ENCODE data around the gene GLMP.
A peak's percentile ranks its signal among the peaks of the same experiment; 100 is the strongest.
"Not testable (repeated sequence)": the region's sequence is repeated elsewhere in the genome, so short reads cannot be mapped to it uniquely, and the experiment has no call there.

GLMP gene, protein sequence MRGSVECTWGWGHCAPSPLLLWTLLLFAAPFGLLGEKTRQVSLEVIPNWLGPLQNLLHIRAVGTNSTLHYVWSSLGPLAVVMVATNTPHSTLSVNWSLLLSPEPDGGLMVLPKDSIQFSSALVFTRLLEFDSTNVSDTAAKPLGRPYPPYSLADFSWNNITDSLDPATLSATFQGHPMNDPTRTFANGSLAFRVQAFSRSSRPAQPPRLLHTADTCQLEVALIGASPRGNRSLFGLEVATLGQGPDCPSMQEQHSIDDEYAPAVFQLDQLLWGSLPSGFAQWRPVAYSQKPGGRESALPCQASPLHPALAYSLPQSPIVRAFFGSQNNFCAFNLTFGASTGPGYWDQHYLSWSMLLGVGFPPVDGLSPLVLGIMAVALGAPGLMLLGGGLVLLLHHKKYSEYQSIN

DNA sequence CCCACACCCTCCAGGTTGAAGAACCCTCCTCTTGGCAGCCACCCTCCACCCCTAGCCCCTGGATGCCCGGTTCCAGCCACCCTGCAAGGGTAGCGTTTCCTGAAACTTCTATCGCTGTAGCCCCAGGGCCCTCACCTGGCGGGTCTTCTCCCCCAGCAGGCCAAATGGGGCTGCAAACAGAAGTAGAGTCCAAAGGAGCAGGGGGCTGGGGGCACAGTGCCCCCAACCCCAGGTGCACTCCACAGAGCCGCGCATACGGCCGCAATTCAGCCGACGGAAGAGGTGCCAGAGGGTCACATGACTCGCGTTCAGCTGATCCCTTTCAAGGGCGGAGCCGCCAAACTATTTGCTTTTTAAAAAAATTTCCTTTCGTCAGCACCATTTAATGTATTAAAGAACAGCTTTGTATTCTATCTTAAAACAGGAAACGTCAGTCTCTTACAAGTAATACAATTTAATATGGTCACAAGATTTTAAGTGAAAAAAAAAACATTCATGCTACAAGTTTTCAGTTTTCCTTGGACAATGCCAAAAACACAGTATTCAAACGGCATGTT is at the start of gene GLMP:
Gene GLMP (minus strand): TSS at position 289 of the 557 bp plus-strand sequence. CDS start 34 bp downstream, at position 255.
- Histone ChIP-seq H3K4me3 (ENCODE audit: low read depth in 1 of 2, low read length in 2 of 2) (peak within 1 kb of the TSS; percentile 92 to 94), H3K4me1 (ENCODE audit: control insufficient read depth in 1 of 2, insufficient read depth in 2 of 2, low read length in 2 of 2) (peaks cover 22 to 29% of the 10 kb centered on the region in 2 donors), H3K27me3 (ENCODE audit: control insufficient read depth in 1 of 2, insufficient read depth in 2 of 2, low read length in 2 of 2) (no peaks in the 10 kb centered on the region), H3K9ac (ENCODE audit: low read depth in 1 of 2, low read length in 2 of 2) (peak within 1 kb of the TSS; percentile 88 to 92), H3K9me3 (ENCODE audit: control insufficient read depth in 1 of 2, low read length in 2 of 2) (no peaks in the 10 kb centered on the region), H3K36me3 (ENCODE audit: control insufficient read depth in 1 of 2, insufficient read depth in 2 of 2, low read length in 2 of 2) (peaks cover 0 to 6% of the 10 kb centered on the region in 2 donors), H3K27ac (ENCODE audit: low read depth, low read length) (no peak within 1 kb of the TSS)

DNA sequence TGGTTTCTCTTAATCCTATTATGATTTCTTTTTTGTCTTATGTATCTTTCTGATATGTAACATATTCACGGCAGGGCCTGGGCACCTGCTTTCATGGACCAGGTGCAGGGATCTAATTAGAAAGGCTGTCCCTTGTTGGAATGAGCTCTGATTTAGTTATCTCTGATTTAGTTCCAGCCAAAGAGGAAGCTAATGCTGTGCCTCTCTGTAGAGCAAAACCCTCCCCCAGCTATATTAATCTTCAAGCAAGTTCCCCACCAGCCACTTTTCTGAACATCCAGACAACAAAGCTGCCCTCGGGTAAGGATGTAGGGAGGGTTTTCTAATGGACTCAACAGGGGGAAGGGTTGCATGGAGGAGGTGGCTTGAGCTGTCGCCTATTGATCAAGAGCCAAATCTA is 48.9 kb upstream of the GLMP start:
- Histone ChIP-seq H3K4me3 (ENCODE audit: low read depth in 1 of 2, low read length in 2 of 2) (no peak overlapping the region), H3K36me3 (ENCODE audit: control insufficient read depth in 1 of 2, insufficient read depth in 2 of 2, low read length in 2 of 2) (no peaks in the 10 kb centered on the region), H3K27me3 (ENCODE audit: control insufficient read depth in 1 of 2, insufficient read depth in 2 of 2, low read length in 2 of 2) (no peaks in the 10 kb centered on the region), H3K9ac (ENCODE audit: low read depth in 1 of 2, low read length in 2 of 2) (no peak overlapping the region), H3K27ac (ENCODE audit: low read depth, low read length) (no peak overlapping the region), H3K9me3 (ENCODE audit: control insufficient read depth in 1 of 2, low read length in 2 of 2) (no peaks in the 10 kb centered on the region), H3K4me1 (ENCODE audit: control insufficient read depth in 1 of 2, insufficient read depth in 2 of 2, low read length in 2 of 2) (no peaks in the 10 kb centered on the region)

DNA sequence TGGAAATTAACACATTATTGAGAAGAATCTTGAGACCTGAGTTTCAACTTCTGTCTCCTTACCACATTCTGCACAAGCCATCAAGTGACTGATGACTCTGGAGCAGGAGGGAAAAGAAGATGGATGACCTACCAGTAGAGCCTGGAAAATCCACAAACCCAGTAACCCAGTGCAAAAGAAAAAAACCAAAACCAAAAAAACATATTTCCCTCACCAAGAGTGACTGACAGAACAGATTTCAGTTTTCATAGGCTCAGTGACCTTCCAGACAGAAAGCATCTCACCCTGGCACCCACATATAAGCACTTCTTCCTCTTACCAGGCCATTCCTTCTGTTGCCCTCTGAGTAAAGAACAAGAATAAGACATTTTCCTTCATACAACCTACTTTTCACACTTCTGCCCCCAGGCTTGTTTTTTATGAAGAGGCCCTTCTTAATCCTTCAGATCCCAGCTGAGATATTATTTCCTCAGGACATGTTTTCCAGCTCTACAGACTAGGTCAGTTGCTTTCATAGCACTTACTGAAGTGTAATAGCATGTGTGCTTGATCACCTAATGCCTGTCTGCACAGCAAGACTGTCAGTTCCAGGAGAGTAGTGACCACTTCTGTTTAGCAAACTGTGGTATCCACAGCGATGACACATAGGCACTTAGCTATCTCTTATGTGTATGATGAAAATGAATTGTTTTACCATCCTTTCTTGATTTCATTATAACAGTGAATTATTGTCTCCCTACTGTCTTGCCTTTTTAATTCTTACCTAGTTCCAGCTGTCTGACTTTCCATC is 46.9 kb upstream of the GLMP start:
- H3K9ac ChIP-seq (ENCODE audit: low read depth in 1 of 2, low read length in 2 of 2), result no peak overlapping the region

DNA sequence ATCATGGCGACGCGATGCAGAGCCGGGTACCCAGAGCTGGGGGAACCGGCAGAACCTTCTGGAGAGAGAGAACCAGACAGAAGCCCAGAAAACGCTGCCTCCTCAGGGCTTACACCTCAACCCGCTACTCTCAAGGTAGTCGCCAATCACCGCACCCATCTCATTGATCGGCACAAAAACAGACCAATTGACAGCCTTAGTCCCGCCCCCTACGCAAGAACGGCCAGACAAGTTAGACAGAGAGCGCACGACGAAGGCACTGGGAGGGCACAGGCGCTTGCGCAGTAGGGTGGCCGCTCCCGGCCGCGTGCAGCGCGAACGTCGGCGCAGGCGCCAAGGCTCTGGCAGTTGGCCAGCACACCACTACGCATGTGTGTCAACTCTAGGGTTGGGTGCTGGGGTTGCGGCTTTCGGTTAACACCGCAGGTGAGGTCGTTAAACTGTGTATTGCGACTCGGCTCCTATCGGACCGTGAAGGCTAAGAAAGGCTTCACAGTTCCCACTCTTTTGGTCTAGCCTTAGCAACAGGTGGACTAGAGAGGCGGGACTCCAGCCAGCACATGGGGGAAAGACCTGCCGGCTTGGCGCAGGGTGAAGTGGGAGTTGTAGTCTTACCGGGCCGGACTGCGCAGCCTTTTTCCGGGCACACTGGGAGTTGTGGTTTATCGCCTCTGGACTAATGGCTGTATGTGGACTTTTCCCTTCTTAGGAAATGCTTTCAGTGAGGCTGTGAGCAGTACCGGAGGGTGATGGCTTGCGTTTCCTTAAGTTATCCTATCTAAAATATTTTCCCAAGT is 42.9 kb upstream of the GLMP start, which contains the start of the genes CCT3 and TSACC:
Gene CCT3 (minus strand): TSS at position 113 of the 797 bp plus-strand sequence. CDS start 108 bp downstream, at position 5.
Gene TSACC (plus strand): TSS at position 347 of the 797 bp plus-strand sequence. CDS start 1,232 bp downstream, outside the sequence.
- Histone ChIP-seq H3K9ac (ENCODE audit: low read depth in 1 of 2, low read length in 2 of 2) (peak within 1 kb of the TSS; percentile 78 to 80), H3K27me3 (ENCODE audit: control insufficient read depth in 1 of 2, insufficient read depth in 2 of 2, low read length in 2 of 2) (no peaks in the 10 kb centered on the region), H3K9me3 (ENCODE audit: control insufficient read depth in 1 of 2, low read length in 2 of 2) (no peaks in the 10 kb centered on the region), H3K4me3 (ENCODE audit: low read depth in 1 of 2, low read length in 2 of 2) (peak within 1 kb of the TSS; percentile 90), H3K27ac (ENCODE audit: low read depth, low read length) (peak within 1 kb of the TSS; percentile 77), H3K4me1 (ENCODE audit: control insufficient read depth in 1 of 2, insufficient read depth in 2 of 2, low read length in 2 of 2) (peaks cover 11 to 16% of the 10 kb centered on the region in 2 donors), H3K36me3 (ENCODE audit: control insufficient read depth in 1 of 2, insufficient read depth in 2 of 2, low read length in 2 of 2) (peaks cover 12 to 24% of the 10 kb centered on the region in 2 donors)

More for the DNA sequence above, 46.9 kb upstream of the GLMP start:
- no peaks in the 10 kb centered on the region for H3K4me1 ChIP-seq (ENCODE audit: control insufficient read depth in 1 of 2, insufficient read depth in 2 of 2, low read length in 2 of 2)
- no peaks in the 10 kb centered on the region for H3K27me3 ChIP-seq (ENCODE audit: control insufficient read depth in 1 of 2, insufficient read depth in 2 of 2, low read length in 2 of 2)
- H3K4me3 ChIP-seq (ENCODE audit: low read depth in 1 of 2, low read length in 2 of 2), result no peak overlapping the region
- H3K9me3 ChIP-seq (ENCODE audit: control insufficient read depth in 1 of 2, low read length in 2 of 2), result no peaks in the 10 kb centered on the region
- no peak overlapping the region for H3K27ac ChIP-seq (ENCODE audit: low read depth, low read length)
- no peaks in the 10 kb centered on the region for H3K36me3 ChIP-seq (ENCODE audit: control insufficient read depth in 1 of 2, insufficient read depth in 2 of 2, low read length in 2 of 2)

DNA sequence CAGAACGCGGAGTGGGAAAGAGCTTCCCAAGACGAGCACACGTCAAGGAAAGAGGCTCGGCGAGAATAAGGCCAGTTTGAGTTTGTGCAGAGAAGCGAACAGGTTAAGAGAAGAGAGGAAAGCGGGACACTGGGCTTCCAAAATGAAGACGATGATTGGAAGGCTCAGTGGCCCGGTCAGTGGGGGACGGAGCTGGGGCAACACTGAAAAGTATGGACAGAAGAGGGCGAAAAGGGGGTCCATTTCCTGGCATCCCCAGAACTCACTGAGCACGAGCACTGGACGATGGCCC is 42.4 kb upstream of the GLMP start:
- no peaks in the 10 kb centered on the region for H3K9me3 ChIP-seq (ENCODE audit: control insufficient read depth in 1 of 2, low read length in 2 of 2)
- H3K27ac ChIP-seq (ENCODE audit: low read depth, low read length), result peak overlapping the region; percentile 45
- peak overlapping the region; percentile 78 to 80 for H3K9ac ChIP-seq (ENCODE audit: low read depth in 1 of 2, low read length in 2 of 2)
- peak overlapping the region; percentile 90 for H3K4me3 ChIP-seq (ENCODE audit: low read depth in 1 of 2, low read length in 2 of 2)
- H3K27me3 ChIP-seq (ENCODE audit: control insufficient read depth in 1 of 2, insufficient read depth in 2 of 2, low read length in 2 of 2), result no peaks in the 10 kb centered on the region
- H3K36me3 ChIP-seq (ENCODE audit: control insufficient read depth in 1 of 2, insufficient read depth in 2 of 2, low read length in 2 of 2), result peaks cover 13 to 29% of the 10 kb centered on the region in 2 donors
- H3K4me1 ChIP-seq (ENCODE audit: control insufficient read depth in 1 of 2, insufficient read depth in 2 of 2, low read length in 2 of 2), result peaks cover 11 to 16% of the 10 kb centered on the region in 2 donors

DNA sequence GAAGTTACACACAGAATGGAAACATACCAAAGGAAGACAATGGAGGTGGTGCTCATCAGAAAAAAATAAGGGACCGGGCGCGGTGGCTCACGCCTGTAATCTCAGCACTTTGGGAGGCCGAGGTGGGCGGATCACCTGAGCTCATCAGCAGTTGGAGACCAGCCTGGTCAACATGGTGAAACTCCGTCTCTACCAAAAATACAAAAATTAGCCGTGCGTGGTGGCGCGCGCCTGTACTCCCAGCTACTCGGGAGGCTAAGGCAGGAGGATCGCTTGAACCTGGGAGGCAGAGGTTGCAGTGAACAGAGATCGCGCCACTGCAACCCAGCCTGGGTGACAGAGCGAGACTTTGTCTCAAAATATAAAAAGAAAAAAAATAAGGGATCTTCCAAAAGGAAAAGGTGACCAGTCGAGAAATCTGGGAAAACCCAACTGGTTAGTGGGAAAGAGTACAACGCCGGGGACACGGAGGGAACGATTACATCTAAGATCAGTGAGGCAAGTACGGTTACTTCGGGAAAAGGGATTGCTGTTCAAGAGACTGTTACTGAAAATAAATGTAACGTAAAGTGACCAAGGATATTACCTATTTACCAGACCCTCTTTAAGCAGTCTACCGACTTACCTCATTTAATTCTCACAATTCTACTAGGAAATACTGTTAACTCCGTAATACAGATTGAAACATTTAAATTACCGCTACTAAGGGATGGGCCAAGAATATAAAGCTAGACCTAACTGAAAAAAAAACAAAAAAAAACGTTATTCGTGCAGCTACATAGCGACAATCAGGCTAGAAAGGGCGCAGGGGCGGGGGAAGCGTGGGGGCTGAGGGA is 41.8 kb upstream of the GLMP start:
- Histone ChIP-seq H3K9ac (ENCODE audit: low read depth in 1 of 2, low read length in 2 of 2) (peak overlapping the region; percentile 78 to 80), H3K27me3 (ENCODE audit: control insufficient read depth in 1 of 2, insufficient read depth in 2 of 2, low read length in 2 of 2) (no peaks in the 10 kb centered on the region), H3K27ac (ENCODE audit: low read depth, low read length) (no peak overlapping the region), H3K9me3 (ENCODE audit: control insufficient read depth in 1 of 2, low read length in 2 of 2) (no peaks in the 10 kb centered on the region), H3K4me3 (ENCODE audit: low read depth in 1 of 2, low read length in 2 of 2) (peak overlapping the region; percentile 90), H3K4me1 (ENCODE audit: control insufficient read depth in 1 of 2, insufficient read depth in 2 of 2, low read length in 2 of 2) (peaks cover 11 to 16% of the 10 kb centered on the region in 2 donors), H3K36me3 (ENCODE audit: control insufficient read depth in 1 of 2, insufficient read depth in 2 of 2, low read length in 2 of 2) (peaks cover 17 to 35% of the 10 kb centered on the region in 2 donors)

DNA sequence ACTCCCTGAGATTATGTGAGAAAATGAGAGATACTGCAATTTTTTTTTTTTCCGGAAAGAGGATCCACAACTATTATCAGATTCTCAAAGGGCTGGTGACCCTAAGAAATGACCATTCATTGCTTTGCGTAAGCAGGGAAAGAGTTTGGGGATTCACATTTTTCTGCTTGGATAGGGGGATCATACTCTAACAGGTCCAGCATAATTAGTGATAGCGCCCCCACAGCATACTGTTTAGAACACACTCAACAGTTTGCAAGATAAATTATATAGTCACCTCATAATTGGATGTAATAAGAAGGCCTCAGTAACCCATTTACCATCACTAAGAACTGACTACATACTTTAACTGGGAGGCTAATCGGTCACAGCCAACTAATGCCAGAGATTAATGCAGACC is 40.8 kb upstream of the GLMP start:
- peak overlapping the region in 1 of 2 donors; percentile 44 for H3K9ac ChIP-seq (ENCODE audit: low read depth in 1 of 2, low read length in 2 of 2)
- peaks cover 11 to 16% of the 10 kb centered on the region in 2 donors for H3K4me1 ChIP-seq (ENCODE audit: control insufficient read depth in 1 of 2, insufficient read depth in 2 of 2, low read length in 2 of 2)
- no peaks in the 10 kb centered on the region for H3K9me3 ChIP-seq (ENCODE audit: control insufficient read depth in 1 of 2, low read length in 2 of 2)
- H3K36me3 ChIP-seq (ENCODE audit: control insufficient read depth in 1 of 2, insufficient read depth in 2 of 2, low read length in 2 of 2), result peaks cover 19 to 41% of the 10 kb centered on the region in 2 donors
- H3K4me3 ChIP-seq (ENCODE audit: low read depth in 1 of 2, low read length in 2 of 2), result peak overlapping the region; percentile 90
- no peak overlapping the region for H3K27ac ChIP-seq (ENCODE audit: low read depth, low read length)
- no peaks in the 10 kb centered on the region for H3K27me3 ChIP-seq (ENCODE audit: control insufficient read depth in 1 of 2, insufficient read depth in 2 of 2, low read length in 2 of 2)

DNA sequence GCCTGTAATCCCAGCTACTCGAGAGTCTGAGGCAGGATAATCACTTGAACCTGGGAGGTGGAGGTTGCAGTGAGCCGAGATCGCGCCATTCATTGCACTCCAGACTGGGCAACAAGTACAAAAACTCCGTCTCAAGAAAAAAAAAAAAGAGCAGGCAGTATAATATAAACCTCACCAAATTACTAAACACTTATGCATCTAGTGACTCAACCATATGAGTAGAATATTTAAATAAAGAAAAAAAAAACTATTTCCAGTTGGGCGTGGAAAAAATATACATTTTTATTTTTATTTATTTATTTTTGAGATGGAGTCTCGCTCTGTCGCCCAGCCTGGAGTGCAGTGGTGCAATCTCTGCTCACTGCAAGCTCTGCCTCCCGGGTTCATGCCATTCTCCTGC is 27.7 kb upstream of the GLMP start:
- H3K27me3 ChIP-seq (ENCODE audit: control insufficient read depth in 1 of 2, insufficient read depth in 2 of 2, low read length in 2 of 2); H3K27ac ChIP-seq (ENCODE audit: low read depth, low read length); H3K4me1 ChIP-seq (ENCODE audit: control insufficient read depth in 1 of 2, insufficient read depth in 2 of 2, low read length in 2 of 2); H3K9ac ChIP-seq (ENCODE audit: low read depth in 1 of 2, low read length in 2 of 2); H3K4me3 ChIP-seq (ENCODE audit: low read depth in 1 of 2, low read length in 2 of 2); H3K9me3 ChIP-seq (ENCODE audit: control insufficient read depth in 1 of 2, low read length in 2 of 2): not testable (repeated sequence)
- peaks cover 24 to 67% of the 10 kb centered on the region in 2 donors for H3K36me3 ChIP-seq (ENCODE audit: control insufficient read depth in 1 of 2, insufficient read depth in 2 of 2, low read length in 2 of 2)

DNA sequence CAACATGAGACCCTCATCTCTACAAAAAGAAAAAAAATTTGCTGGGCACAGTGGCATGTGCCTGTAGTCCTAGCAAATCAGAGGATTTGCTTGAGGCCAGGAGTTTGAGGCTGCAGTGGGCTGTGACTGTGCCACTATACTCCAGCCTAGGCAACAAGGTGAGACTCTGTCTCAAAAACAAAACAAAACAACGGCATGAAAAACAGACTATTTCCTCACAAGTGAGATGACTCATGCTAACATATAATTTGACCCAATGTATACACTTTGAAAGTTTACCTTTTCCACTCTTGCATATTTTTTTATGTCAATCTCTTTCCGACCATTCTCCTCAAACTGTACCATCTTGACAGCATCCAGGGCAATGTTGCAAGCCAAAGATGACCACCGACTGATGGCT is 25.1 kb upstream of the GLMP start:
- Histone ChIP-seq H3K27me3 (ENCODE audit: control insufficient read depth in 1 of 2, insufficient read depth in 2 of 2, low read length in 2 of 2) (no peaks in the 10 kb centered on the region), H3K27ac (ENCODE audit: low read depth, low read length) (no peak overlapping the region)

More for the DNA sequence above, 25.1 kb upstream of the GLMP start:
- H3K36me3 ChIP-seq (ENCODE audit: control insufficient read depth in 1 of 2, insufficient read depth in 2 of 2, low read length in 2 of 2), result peaks cover 39 to 89% of the 10 kb centered on the region in 2 donors
- H3K9ac ChIP-seq (ENCODE audit: low read depth in 1 of 2, low read length in 2 of 2), result no peak overlapping the region
- H3K4me1 ChIP-seq (ENCODE audit: control insufficient read depth in 1 of 2, insufficient read depth in 2 of 2, low read length in 2 of 2), result no peaks in the 10 kb centered on the region
- no peak overlapping the region for H3K4me3 ChIP-seq (ENCODE audit: low read depth in 1 of 2, low read length in 2 of 2)
- H3K9me3 ChIP-seq (ENCODE audit: control insufficient read depth in 1 of 2, low read length in 2 of 2), result no peaks in the 10 kb centered on the region

Measured in duodenal mucosa (tissue), 2 donors.